Medulla oblongata (tissue), 1 donor: Measurements from ENCODE around the gene CFD.
"Not testable (repeated sequence)": the region's sequence is repeated elsewhere in the genome, so short reads cannot be mapped to it uniquely, and the experiment has no call there.

ENCODE experiments used
- DNase-seq: peaks from one replicate; pipeline ENCODE4 v3.0.0-alpha.2; 2015; ENCODE audit errors: extremely low spot score

Gene CFD

DNA sequence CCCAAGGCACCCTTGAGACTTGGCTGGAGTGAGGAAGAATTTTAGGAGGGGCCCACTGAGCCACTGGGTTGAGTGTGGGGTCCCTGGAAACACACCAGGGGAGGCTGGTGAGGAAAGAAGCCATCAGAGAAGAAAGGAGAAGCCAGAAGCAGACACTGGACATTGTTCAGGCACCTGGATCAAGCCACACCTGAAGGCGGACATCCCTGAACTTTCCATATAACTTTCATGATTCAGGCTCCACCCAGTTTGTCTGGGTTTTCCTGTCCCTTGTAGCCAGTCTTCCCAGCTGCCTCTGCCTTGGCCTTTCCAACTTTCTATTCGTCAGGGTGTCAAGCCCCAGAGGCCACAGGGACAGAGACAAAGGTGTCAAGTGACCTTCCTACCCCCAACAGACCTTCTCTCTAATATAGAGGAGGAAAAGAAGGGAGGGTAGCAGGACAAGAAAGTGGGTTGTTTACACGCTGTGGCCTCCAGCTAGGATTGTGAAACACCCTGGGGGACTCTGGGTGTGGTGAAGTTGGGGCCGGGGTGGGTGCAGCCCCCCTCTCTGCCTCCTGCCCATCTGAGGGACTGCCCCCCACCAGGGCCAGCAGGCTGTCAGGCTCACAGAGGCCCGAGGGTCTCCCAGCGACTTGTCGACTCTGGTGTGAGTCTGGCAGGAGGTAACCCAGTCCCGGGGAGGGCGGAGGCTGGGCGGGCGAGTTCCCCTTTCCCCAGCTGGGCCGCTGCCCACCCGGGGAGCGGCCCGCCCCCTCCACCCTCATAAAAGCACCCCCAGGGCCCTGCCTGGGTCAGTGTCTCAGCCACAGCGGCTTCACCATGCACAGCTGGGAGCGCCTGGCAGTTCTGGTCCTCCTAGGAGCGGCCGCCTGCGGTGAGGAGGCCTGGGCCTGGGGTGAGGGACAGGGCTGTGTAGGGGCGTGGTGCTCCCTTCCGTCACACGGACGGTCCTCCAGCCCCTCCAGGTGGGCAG, at the start of gene CFD:
TSS of gene CFD (plus strand) at position 797 of the 976 bp plus-strand sequence. CDS start at position 823, 26 bp downstream.
- peak; percentile 44 for DNase-seq

- no peak for DNase-seq
Measured at GRCh38 chr19:810077-810855, 49.2 kb upstream of the CFD start.

DNA sequence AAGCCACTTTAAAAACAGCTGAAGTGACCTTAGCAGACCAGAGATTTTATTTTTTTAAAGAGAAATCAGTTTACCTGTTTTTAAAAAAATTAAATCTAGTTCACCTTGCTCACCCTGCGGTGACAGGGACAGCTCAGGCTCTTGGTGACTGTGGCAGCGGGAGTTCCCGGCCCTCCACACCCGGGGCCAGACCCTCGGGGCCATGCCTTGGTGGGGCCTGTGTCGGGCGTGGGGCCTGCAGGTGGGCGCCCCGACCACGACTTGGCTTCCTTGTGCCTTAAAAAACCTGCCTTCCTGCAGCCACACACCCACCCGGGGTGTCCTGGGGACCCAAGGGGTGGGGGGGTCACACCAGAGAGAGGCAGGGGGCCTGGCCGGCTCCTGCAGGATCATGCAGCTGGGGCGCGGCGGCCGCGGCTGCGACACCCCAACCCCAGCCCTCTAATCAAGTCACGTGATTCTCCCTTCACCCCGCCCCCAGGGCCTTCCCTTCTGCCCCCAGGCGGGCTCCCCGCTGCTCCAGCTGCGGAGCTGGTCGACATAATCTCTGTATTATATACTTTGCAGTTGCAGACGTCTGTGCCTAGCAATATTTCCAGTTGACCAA, 48.5 kb upstream of the CFD start:
- no peak for DNase-seq

GRCh38 chr19:811506-812048, 47.9 kb upstream of the CFD start:
- no peak for DNase-seq

GRCh38 chr19:812049-812746, 47.3 kb upstream of the CFD start:
- no peak for DNase-seq

DNA sequence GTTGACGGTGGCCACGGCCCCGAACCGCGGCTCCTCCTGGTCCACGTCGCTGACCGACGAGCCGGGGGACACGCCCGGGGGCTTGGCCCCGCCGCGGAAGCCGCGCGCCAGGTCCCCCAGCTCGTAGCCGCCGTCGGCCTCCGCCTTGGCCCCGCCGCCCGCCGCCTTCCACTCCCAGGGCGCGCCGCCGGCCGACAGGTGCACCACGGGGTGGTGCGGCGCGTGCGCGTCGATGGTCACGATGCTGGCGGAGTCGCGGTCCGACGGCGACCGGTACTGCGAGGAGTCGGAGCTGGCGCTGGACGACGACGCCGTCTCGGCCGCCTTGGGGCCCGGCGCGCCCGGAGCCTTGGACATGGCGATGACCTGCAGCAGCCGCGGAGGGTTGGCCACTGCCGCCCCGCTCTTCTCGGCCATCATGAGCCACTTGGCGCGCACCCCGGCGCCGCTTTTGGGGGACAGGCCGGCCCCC, 46.7 kb upstream of the CFD start:
- DNase-seq: no peak

- DNase-seq: no peak
Measured at GRCh38 chr19:813219-814151, 46.0 kb upstream of the CFD start.

DNA sequence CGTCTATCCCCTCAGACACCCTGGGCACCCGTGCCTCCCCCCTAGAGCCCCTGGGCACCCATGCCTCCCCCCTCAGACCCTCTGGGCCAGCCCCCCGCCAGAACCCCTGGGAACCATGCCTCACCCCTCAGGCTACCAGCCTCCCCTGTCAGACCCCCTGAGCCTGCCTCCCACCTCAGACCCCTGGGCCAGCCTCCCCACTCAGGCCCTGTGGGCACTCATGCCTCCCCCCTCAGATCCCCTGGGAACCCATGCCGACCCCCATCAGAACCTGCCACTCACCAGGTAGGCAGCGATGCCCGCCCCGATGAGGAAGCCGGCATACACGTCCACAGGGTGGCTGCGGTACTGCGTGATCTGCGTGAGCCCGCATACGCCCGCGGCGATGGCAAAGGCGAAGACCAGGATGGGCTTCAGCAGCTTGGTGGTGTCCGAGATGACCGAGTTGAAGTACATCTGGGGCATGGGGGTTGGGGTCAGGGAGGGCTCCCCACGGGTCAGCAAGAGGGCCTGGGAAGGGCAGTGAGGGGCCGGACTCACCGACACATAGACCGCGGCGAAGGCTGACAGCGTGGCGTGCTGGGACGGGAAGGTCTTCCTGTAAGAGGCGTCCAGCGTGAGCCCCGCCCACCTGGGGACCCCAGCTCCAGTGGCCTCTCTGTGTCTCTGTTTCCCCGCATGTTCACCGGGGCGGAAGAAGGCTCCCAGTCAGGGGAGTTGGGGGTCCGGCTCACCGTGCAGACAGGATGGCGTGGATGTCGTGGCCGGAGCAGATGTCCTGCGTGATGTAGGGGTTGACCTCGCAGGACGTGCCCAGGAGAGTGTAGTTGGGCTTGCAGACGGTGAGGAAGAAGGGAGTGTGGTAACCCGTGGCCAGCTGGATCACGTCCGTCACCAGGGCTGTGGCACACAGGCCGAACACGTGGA, 45.0 kb upstream of the CFD start:
- DNase-seq: no peak

DNA sequence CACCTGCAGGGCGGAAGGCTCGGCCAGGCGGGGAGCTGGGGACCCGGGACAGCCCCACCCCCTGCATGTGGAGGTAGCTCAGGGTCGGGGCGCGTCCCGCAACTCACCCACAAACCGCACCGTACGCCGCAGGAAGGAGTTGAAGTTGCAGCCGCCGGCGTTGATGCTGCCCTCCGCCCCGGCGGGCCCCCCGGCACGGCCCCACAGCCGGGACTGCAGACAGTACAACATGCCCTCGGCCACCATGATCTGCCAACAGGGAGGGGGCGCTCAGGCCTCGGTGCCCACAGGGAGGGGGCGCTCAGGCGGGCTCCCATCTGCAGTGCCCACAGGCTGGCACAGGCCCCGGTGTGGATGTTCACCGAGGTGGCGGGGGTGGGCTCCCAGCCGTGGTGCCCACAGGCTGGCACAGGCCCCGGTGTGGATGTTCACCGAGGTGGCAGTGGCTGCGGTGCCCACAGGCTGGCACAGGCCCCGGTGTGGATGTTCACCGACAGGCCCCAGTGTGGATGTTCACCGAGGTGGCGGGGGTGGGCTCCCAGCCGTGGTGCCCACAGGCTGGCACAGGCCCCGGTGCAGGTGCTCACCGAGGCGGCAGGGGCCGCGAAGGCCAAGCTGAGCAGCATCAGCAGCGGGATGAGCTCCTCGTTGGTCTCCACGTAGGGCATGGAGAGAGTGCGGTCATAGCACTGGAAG, 44.2 kb upstream of the CFD start:
- DNase-seq: no peak

- DNase-seq: no peak
Measured at GRCh38 chr19:815775-816499, 43.5 kb upstream of the CFD start.

- no peak for DNase-seq
Measured at GRCh38 chr19:816500-816857, 43.0 kb upstream of the CFD start.

- not testable (repeated sequence) for DNase-seq
Measured at GRCh38 chr19:820212-820611, 39.3 kb upstream of the CFD start.

DNA sequence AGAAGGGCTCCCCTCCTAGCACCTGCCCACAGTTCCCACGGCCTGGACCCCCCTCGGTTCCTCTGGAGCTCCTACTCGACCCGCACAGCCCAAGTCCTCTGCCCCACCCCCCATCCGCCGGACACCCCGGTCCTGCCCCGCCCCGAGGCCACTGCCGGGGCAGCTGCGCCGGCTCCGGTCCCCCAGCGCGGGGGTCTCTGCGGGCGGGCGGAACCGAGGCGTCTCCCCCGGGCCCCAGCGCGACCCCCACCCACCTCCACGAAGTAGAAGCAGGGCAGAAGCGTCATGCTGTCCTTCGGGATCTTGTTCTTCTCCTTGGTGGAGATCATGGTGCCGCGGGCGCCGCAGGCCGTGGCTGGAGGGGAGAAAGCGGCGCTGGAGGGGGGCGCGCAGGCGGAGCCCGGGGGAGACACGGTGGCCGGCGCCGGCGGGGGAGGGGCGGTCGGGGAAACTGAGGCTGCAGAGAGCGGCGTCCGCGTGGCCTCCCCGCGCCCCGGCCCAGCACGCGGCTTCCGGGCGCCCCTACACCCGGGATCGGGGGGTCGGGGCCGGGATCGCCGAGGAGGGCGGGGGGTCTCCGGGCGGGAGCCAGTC, 38.1 kb upstream of the CFD start:
- no peak for DNase-seq

GRCh38 chr19:821825-822503, 37.5 kb upstream of the CFD start, which contains the start of gene PLPPR3:
TSS of gene PLPPR3 (minus strand) at chr19:821955. CDS start at chr19:821559, 396 bp downstream.
- DNase-seq: no peak

- DNase-seq: no peak
Measured at GRCh38 chr19:823565-824121, 35.8 kb upstream of the CFD start.

- DNase-seq: no peak
Measured at GRCh38 chr19:824885-825284, 34.6 kb upstream of the CFD start.
